Activated B cell treated with CpG ODN at 0.5 μM for 24 hours (primary cell): ENCODE measurements around the gene ZMYND19. TPM values are rescaled to one million over a fixed set of nuclear protein-coding genes. Genes with fewer than 3 reads are reported as not detected.
"Not testable (repeated sequence)": the region's sequence is repeated elsewhere in the genome, so short reads cannot be mapped to it uniquely, and the experiment has no call there.

ENCODE experiments used
- ATAC-seq: fragments of 200-7000 bp; cut with Tn5 transposase; one replicate; pipeline ENCODE4 v1.10.0; 2021; ENCODE audit warnings: low read depth, mild to moderate bottlenecking, moderate library complexity
- CTCF ChIA-PET: fragments of 350-600 bp; sonication (Branson Sonifier 250); formaldehyde crosslinking; loops from one replicate; lab custom pipeline; 2021; ENCODE audit warnings: antibody characterized with exemption; lab: Charles Lee
- POLR2A ChIA-PET: fragments of 350-600 bp; sonication (Branson Sonifier 250); formaldehyde crosslinking; loops from one replicate; lab custom pipeline; 2021; ENCODE audit warnings: antibody characterized with exemption; lab: Charles Lee
- DNase-seq: peaks from one replicate; pipeline ENCODE4 v3.0.0; 2022
- H3K27ac Mint-ChIP-seq: one replicate; pipeline ENCODE4 v1.8.0; 2020; ENCODE audit warnings: mixed read lengths
- H3K27me3 Mint-ChIP-seq: one replicate; pipeline ENCODE4 v1.8.0; 2021; ENCODE audit warnings: mixed read lengths
- H3K36me3 Mint-ChIP-seq: one replicate; pipeline ENCODE4 v1.8.0; 2021; ENCODE audit warnings: low read depth, mixed read lengths
- H3K4me1 Mint-ChIP-seq: one replicate; pipeline ENCODE4 v1.8.0; 2021; ENCODE audit warnings: mixed read lengths
- H3K4me3 Mint-ChIP-seq: one replicate; pipeline ENCODE4 v1.8.0; 2020; ENCODE audit warnings: mild to moderate bottlenecking, mixed read lengths
- H3K9me3 Mint-ChIP-seq: one replicate; pipeline ENCODE4 v1.8.0; 2020; ENCODE audit warnings: mixed read lengths
- intact Hi-C: fragments of 100-400 bp; cut with micrococcal nuclease; formaldehyde crosslinking; loops from one replicate; pipeline ENCODE4 v1.15.1; 2024
- total RNA-seq: library from RNA; stranded (reverse); gene quantifications from 2 replicates; pipeline ENCODE4 v1.2.3, GENCODE V29; 2022
- TF ChIP-seq, protein P1 (sequence below): fragments of 200-600 bp; IDR thresholded peaks from one replicate; pipeline ENCODE4 v1.8.0; 2022; ENCODE audit warnings: antibody characterized with exemption, mild to moderate bottlenecking

The ZMYND19 gene
- total RNA-seq, 1 donor from 2014 or later = 21.9 TPM

DNA sequence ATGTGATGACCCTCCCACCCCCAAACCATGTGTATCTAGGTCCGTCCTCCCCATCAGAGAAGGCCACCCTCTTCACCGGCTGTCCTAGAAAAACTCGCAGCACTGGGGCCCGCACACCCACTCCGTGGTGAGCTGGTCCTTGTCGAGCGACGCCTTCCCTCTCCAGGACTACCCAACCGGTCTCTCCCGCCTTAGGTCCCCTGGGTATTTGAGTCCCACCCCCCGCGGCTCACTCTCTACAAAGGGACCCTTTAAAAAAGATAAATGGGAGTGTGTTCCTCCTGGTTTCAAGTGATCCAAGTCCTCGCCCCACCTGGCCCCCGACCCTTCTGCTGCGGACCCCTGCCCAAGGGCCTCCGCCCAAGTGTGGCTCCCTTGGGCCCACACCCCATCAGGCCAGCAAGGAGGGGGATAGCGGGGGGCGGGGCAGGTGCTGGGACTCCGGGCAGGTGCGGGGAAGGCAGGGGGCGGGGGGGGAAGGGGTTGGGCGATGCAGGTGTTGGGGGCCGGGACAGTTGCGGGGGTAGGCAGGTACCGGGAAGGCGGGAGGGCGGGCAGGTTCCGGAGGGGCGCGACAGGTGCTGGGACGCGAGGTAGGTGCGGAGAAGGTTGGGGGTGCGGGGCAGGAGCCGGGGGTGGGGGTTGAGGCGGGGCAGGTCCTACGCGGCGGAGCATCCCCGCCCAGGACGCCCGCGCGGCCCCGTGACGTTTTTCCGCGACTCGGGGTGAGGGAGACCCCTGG lies 14.2 kb upstream of the ZMYND19 start:
- CTCF ChIA-PET = no interaction called here
- intact Hi-C loops = loop anchor here (1.0 to 2.0 kb wide), 5 partner anchors 14 to 146 kb away; partner anchors contain the start of genes DPH7, MRPL41, NSMF and ZMYND19
- no peaks in the 10 kb centered on the region for H3K36me3 Mint-ChIP-seq
- H3K27ac Mint-ChIP-seq = no peak overlapping the region
- no peaks in the 10 kb centered on the region for H3K27me3 Mint-ChIP-seq
- H3K9me3 Mint-ChIP-seq = no peaks in the 10 kb centered on the region
- H3K4me3 Mint-ChIP-seq = peak overlapping the region; percentile 52
- H3K4me1 Mint-ChIP-seq = peaks cover 17% of the 10 kb centered on the region
- TF ChIP-seq, protein P1, sequence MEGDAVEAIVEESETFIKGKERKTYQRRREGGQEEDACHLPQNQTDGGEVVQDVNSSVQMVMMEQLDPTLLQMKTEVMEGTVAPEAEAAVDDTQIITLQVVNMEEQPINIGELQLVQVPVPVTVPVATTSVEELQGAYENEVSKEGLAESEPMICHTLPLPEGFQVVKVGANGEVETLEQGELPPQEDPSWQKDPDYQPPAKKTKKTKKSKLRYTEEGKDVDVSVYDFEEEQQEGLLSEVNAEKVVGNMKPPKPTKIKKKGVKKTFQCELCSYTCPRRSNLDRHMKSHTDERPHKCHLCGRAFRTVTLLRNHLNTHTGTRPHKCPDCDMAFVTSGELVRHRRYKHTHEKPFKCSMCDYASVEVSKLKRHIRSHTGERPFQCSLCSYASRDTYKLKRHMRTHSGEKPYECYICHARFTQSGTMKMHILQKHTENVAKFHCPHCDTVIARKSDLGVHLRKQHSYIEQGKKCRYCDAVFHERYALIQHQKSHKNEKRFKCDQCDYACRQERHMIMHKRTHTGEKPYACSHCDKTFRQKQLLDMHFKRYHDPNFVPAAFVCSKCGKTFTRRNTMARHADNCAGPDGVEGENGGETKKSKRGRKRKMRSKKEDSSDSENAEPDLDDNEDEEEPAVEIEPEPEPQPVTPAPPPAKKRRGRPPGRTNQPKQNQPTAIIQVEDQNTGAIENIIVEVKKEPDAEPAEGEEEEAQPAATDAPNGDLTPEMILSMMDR = no peak
- POLR2A ChIA-PET = interaction anchor here (0.8 to 1.3 kb wide), 8 partner anchors 14 to 364 kb away, joined by 3 to 29 read pairs (median 6); partner anchors contain the start of genes EHMT1, MRPL41 and ZMYND19
- DNase-seq (no peak), ATAC-seq (no peak)

- H3K27me3 Mint-ChIP-seq = no peaks in the 10 kb centered on the region
- peak overlapping the region; percentile 52 for H3K4me3 Mint-ChIP-seq
- H3K36me3 Mint-ChIP-seq = no peaks in the 10 kb centered on the region
- TF ChIP-seq, protein P1 = no peak
- intact Hi-C loops = loop anchor here (2.0 kb wide), 1 partner anchor 145 kb away; the partner anchor contains the start of gene NSMF
- H3K4me1 Mint-ChIP-seq = peaks cover 17% of the 10 kb centered on the region
- no peak for ATAC-seq
- ChIA-PET POLR2A (interaction anchor here (0.5 to 1.3 kb wide), 2 partner anchors 13 to 74 kb away, joined by 3 read pairs; partner anchors contain the start of gene ZMYND19), CTCF (no interaction called here)
- H3K9me3 Mint-ChIP-seq = no peaks in the 10 kb centered on the region
- no peak overlapping the region for H3K27ac Mint-ChIP-seq
- DNase-seq = no peak
Observed at GRCh38 chr9:137603879-137604278, 13.6 kb upstream of the ZMYND19 start.

GRCh38 chr9:137602661-137603060 lies 12.3 kb upstream of the ZMYND19 start:
- TF ChIP-seq, protein P1 = no peak
- Mint-ChIP-seq H3K36me3 (no peaks in the 10 kb centered on the region), H3K4me3 (no peak overlapping the region), H3K27ac (no peak overlapping the region), H3K4me1 (peaks cover 14% of the 10 kb centered on the region), H3K27me3 (no peaks in the 10 kb centered on the region), H3K9me3 (no peaks in the 10 kb centered on the region)
- ChIA-PET CTCF (no interaction called here), POLR2A (interaction anchor here (0.7 to 1.6 kb wide), 3 partner anchors 10 to 342 kb away, joined by 3 to 11 read pairs (median 5); partner anchors contain the start of gene MRPL41)
- ATAC-seq (no peak), DNase-seq (no peak)
- intact Hi-C loops = no loop called here

- CTCF ChIA-PET = no interaction called here
- POLR2A ChIA-PET = no interaction called here
- H3K27me3 Mint-ChIP-seq = no peaks in the 10 kb centered on the region
- ATAC-seq (no peak), DNase-seq (no peak)
- no peaks in the 10 kb centered on the region for H3K9me3 Mint-ChIP-seq
- no peak overlapping the region for H3K27ac Mint-ChIP-seq
- TF ChIP-seq, protein P1 = no peak
- H3K36me3 Mint-ChIP-seq = no peaks in the 10 kb centered on the region
- no peaks in the 10 kb centered on the region for H3K4me1 Mint-ChIP-seq
- no peak overlapping the region for H3K4me3 Mint-ChIP-seq
- intact Hi-C loops = no loop called here
Observed at GRCh38 chr9:137598943-137599342, 8.6 kb upstream of the ZMYND19 start.

DNA sequence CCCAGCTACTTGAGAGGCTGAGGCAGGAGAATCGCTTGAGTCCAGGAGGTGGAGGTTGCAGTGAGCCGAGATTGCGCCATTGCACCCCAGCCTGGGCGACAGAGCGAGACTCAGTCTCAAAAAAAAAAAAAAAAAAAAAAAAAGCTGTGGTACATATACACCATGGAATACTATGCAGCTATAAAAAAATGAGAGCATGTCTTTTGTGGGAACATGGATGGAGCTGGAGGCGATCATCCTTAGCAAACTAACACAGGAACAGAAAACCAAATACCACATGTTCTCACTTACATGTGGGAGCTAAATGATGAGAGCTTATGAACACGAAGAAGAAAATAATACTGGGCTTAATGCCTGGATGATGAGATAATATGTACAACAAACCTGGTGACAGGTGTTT lies 6.3 kb upstream of the ZMYND19 start:
- ATAC-seq, H3K9me3 Mint-ChIP-seq, H3K27ac Mint-ChIP-seq, H3K4me1 Mint-ChIP-seq, H3K36me3 Mint-ChIP-seq, intact Hi-C loops, DNase-seq, CTCF ChIA-PET, H3K27me3 Mint-ChIP-seq, H3K4me3 Mint-ChIP-seq: not testable (repeated sequence)
- POLR2A ChIA-PET = interaction anchor here (1.1 kb wide), 1 partner anchor 9 kb away, joined by 4 read pairs; the partner anchor contains the start of gene ARRDC1
